ENCODE results near the gene HUNK.

HUNK gene

GRCh38 chr21:31898933-31899630, 26.3 kb downstream of the HUNK start:
- DNase-seq: no peak

- DNase-seq: no peak
Measured at GRCh38 chr21:31900121-31900895, 27.5 kb downstream of the HUNK start.

GRCh38 chr21:31901315-31901714, 28.5 kb downstream of the HUNK start:
- no peak for DNase-seq

DNA sequence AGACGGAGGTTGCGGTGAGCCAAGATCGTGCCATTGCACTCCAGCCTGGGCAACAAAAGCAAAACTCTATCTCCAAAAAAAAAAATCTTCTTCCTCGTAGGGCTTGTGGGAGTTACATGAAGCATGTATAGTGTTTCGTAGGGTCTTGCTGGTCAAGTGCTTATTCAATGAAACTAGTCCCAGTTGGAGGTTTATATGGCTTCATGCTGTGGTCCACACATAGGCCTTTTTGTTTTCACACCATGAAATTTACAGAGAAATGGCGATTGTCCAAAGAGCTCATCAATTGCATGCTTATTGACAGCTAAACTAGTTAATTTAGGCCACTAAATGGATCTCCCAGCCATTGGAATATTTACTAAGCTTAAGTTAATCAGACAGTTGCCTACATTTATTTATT, 29.6 kb downstream of the HUNK start:
- DNase-seq: no peak

DNA sequence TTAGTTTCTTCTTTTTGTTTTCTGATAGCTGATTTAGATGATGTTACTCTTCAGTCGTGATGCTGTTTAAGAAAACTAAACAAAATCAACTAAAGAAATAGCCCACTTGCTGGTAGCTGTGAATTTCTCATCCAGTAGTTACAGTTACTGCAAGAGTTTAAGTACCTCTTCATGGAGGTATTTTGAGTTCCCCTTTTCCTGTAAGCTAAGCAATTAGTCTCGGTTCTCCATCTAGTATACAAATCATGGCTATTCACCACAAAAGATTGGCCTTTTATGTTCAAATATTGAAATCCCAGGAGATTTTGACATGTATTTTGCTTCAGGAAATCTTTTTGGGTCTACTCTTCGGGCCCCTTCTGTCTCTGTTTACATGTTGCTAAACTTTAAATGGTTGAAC, 31.1 kb downstream of the HUNK start:
- no peak for DNase-seq

GRCh38 chr21:31905503-31906451, 33.0 kb downstream of the HUNK start:
- DNase-seq: no peak

- DNase-seq: no peak
Measured at GRCh38 chr21:31908106-31909031, 35.5 kb downstream of the HUNK start.

DNA sequence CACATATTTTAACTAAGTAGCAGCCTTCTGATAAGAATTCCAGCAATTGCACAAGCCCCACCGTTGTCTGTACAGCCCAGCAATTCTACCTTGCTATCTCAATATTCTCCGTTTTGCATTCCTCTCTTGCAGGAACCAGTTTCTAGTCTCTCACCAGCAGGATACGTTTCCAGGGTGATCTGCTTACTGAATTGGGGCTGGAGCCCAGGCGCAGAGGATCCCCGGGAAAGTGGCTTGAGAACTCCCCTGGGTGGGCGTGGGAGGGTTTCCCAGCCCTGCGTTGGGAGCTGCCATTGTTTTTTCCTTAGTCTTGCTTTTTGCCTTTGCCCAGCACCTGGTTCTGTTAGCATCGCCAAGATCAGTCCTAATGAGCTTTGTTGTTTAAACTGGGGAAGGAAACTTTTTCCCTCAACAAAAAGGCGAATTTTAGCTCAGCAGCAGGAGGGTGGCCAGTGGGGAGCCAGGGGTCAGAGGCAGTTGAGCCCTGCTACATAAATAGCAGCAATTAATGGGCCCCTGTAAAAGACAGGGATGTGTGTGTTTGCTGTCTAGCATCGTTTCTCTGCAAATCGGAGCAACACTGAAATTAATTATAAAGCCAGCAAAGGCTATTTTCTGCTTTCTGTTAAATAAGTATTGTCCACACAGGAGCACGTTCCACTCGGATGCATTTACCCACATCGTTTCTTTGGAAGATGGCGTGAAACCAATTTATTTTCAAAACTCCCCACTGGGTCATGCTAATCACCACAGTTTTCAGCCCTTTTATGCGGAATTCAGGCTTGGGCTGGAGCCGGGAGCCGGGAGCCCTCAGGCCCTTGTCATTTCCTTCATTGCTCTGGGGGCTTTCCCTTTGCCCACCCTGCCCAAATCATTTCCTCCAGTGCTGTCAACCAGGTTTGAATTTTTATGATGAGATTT, 36.6 kb downstream of the HUNK start:
- DNase-seq: no peak

DNA sequence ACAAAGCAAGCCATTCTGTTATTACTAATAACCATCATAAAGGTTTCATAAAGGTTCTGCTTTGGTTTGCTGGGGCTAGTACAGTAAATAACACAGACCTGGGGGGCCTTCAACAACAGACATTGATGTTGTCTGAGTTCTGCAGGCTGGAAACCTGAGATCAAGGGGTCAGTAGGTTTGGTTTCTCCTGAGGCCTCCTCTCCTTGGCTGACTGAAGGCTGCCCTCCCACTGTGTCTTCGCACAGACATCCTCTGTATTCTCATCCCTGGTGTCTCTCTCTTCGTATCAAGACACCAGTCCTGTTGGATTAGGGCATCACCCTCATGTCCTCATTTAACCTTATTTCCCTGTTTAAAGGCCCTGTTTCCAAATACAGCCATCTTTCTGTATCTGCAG, 37.3 kb downstream of the HUNK start:
- DNase-seq: no peak

GRCh38 chr21:31911138-31911907, 38.5 kb downstream of the HUNK start:
- no peak for DNase-seq

GRCh38 chr21:31912501-31912900, 39.7 kb downstream of the HUNK start:
- no peak for DNase-seq

GRCh38 chr21:31913182-31913608, 40.4 kb downstream of the HUNK start:
- DNase-seq: no peak

GRCh38 chr21:31914472-31914871, 41.7 kb downstream of the HUNK start:
- DNase-seq: peak; percentile 52

- no peak for DNase-seq
Measured at GRCh38 chr21:31915566-31915965, 42.7 kb downstream of the HUNK start.

GRCh38 chr21:31917108-31917507, 44.3 kb downstream of the HUNK start:
- DNase-seq: no peak

GRCh38 chr21:31918250-31918775, 45.5 kb downstream of the HUNK start:
- no peak for DNase-seq

GRCh38 chr21:31920275-31920674, 47.5 kb downstream of the HUNK start:
- no peak for DNase-seq

DNA sequence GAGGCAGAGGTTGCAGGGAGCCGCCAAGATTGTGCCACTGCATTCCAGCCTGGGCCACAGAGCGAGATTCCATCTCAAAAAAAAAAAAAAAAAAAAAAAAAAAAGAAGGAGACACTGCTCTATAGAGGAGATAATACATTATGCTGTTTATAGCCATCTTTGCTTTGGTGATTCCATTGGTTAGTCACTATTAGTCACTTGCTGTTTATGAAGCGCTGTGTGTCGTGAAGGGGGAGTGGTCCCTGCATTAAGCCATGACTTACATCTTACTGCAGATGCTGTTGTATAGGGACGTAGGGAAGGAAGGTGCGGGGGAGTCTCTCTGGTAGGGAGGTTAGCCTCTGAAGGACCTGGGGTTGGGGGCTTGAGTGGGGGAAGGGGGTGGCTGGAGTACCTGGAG, 48.3 kb downstream of the HUNK start:
- no peak for DNase-seq

- peak; percentile 61 for DNase-seq
Measured at GRCh38 chr21:31922881-31923280, 50.1 kb downstream of the HUNK start.

DNA sequence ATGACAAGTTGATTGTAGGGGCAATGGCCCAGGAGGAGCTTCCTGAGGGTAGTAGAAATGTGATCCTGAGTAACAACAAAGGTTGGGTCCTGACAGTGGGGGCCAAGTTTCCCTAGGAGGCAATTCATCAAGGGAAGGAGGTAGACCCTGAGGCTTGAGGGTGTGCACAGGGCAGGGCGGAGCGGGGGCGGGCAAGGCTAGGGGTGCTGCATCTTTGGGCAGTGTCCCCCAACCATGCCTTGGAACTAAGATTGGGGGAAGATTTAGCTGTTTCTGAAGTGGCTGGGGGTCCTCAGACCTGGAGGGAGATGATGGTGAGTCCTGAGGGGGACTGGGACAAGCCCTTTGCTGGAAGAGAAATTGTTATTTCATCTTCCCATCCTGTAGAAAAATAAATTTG, 50.9 kb downstream of the HUNK start:
- no peak for DNase-seq
